ENCODE data around the gene EFTUD2.

- no peak for TF ChIP-seq GABPA (IDR thresholded peaks at IDR 0.05 in 1 of 2, conservative IDR thresholded peaks at IDR 0.05 in 1 of 2)
- no peak for TF ChIP-seq RAD21 (IDR thresholded peaks at IDR 0.05)
- no peak for TF ChIP-seq CTCF (IDR thresholded peaks at IDR 0.05; ENCODE audit: low read depth, low read length, missing input control)
- TF ChIP-seq REST (IDR thresholded peaks at IDR 0.05), result no peak
- no peak for TF ChIP-seq JUND (IDR thresholded peaks at IDR 0.05)
- TF ChIP-seq YY1 (IDR thresholded peaks at IDR 0.05), result no peak
- TF ChIP-seq TAF1 (conservative IDR thresholded peaks at IDR 0.05), result no peak
- no peak for TF ChIP-seq HNF4A (conservative IDR thresholded peaks at IDR 0.05)
These were observed 43.2 kb upstream of the EFTUD2 start for GRCh38 chr17:44942456-44942855.

Measured in liver (tissue), 3 donors.